Hepatocyte (in vitro differentiated cells): ENCODE measurements around the gene ELOVL1.

Experiments
- EZH2 ChIP-seq: fragments of 200-600 bp; sonication (generic); IDR thresholded peaks from 2 replicates; pipeline ENCODE4 v1.6.1; 2016; ENCODE audit warnings: antibody characterized with exemption, mild to moderate bottlenecking, borderline replicate concordance
- TF ChIP-seq, protein P1 (sequence below): fragments of 200-600 bp; sonication (generic); IDR thresholded peaks from 2 replicates; pipeline ENCODE4 v1.5.1; 2016; ENCODE audit warnings: antibody characterized with exemption, mild to moderate bottlenecking; ENCODE audit not compliant: poor library complexity

DNA sequence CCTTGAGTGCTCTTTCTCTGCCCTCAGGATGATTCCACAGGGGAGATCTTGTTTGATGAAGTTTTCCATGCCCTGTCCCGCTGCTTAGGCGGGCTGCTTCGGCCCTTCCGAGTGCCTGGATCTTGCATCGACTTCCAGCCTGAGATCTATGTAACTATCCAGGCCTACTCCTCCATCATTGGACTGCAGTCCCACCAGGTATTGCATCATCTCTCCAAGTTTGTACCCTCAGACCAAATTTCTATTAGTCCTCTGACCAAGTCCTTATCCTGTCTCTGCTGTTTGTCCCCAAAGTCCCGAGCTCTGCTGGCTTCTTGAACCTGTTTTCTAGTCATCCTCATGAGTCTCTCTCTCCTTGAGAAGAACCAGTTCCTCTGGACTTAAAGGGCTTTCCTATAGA is 36.5 kb upstream of the ELOVL1 start:
- TF ChIP-seq, protein P1, sequence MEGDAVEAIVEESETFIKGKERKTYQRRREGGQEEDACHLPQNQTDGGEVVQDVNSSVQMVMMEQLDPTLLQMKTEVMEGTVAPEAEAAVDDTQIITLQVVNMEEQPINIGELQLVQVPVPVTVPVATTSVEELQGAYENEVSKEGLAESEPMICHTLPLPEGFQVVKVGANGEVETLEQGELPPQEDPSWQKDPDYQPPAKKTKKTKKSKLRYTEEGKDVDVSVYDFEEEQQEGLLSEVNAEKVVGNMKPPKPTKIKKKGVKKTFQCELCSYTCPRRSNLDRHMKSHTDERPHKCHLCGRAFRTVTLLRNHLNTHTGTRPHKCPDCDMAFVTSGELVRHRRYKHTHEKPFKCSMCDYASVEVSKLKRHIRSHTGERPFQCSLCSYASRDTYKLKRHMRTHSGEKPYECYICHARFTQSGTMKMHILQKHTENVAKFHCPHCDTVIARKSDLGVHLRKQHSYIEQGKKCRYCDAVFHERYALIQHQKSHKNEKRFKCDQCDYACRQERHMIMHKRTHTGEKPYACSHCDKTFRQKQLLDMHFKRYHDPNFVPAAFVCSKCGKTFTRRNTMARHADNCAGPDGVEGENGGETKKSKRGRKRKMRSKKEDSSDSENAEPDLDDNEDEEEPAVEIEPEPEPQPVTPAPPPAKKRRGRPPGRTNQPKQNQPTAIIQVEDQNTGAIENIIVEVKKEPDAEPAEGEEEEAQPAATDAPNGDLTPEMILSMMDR: no peak
- no peak for TF ChIP-seq EZH2
